Cardiac muscle cell (in vitro differentiated cells and primary cell): ENCODE data around the gene VEZT. TPM values are rescaled to one million over a fixed set of nuclear protein-coding genes. Genes with fewer than 3 reads are reported as not detected.

Experiments used
- DNase-seq, 2 donors: peaks; one replicate each; pipeline versions ENCODE4 v3.0.0 to v3.0.0-alpha.2; 2010 to 2017; ENCODE audit warnings: low read depth in 1 of 2, low spot score in 1 of 2
- H3K27ac ChIP-seq: fragments of 200-600 bp; sonication (generic); 2 replicates; pipeline ENCODE4 v1.5.1; 2016
- H3K27me3 ChIP-seq: fragments of 200-600 bp; sonication (generic); 2 replicates; pipeline ENCODE4 v1.6.0; 2016; ENCODE audit warnings: control low read depth
- H3K36me3 ChIP-seq: fragments of 200-600 bp; sonication (generic); 2 replicates; pipeline ENCODE4 v1.5.1; 2016; ENCODE audit warnings: control low read depth
- H3K4me1 ChIP-seq: fragments of 200-600 bp; sonication (generic); 2 replicates; pipeline ENCODE4 v1.8.1; 2017; ENCODE audit warnings: low read depth, mild to moderate bottlenecking, mixed run types
- H3K4me3 ChIP-seq: fragments of 200-600 bp; sonication (generic); 2 replicates; pipeline ENCODE4 v1.5.1; 2016; ENCODE audit warnings: mild to moderate bottlenecking
- H3K9me3 ChIP-seq: fragments of 200-600 bp; sonication (generic); 2 replicates; pipeline ENCODE4 v1.5.1; 2017; ENCODE audit warnings: low read depth, mild to moderate bottlenecking, control low read depth
- CTCF ChIP-seq: IDR thresholded peaks from 2 replicates; pipeline ENCODE4 v1.5.1; 2012; ENCODE audit warnings: low read depth, mild to moderate bottlenecking, low read length
- polyA plus RNA-seq: library from polyadenylated mRNA; unstranded; fragments of >200 nt; fragmentation: Nextera tagmentation; extraction: Ambion mirVana; gene quantifications from 2 replicates; pipeline ENCODE4 v1.2.1, GENCODE V29; 2016
- total RNA-seq: library from RNA; depleted of rRNA; stranded (reverse); fragments of >200 nt; gene quantifications from 2 replicates; pipeline ENCODE4 v1.2.3, GENCODE V29; 2016

VEZT gene
- total and polyA plus RNA-seq, 2 experiments from 2014 or later, result 50.6 to 56.9 TPM

GRCh38 chr12:95328708-95329107, 111.1 kb downstream of the VEZT start:
- no peak for TF ChIP-seq CTCF
- H3K36me3 ChIP-seq, result no peaks in the 10 kb centered on the region
- no peaks in the 10 kb centered on the region for H3K9me3 ChIP-seq
- H3K27ac ChIP-seq, result no peak overlapping the region
- H3K4me3 ChIP-seq, result no peak overlapping the region
- no peaks in the 10 kb centered on the region for H3K27me3 ChIP-seq
- no peak for DNase-seq
- H3K4me1 ChIP-seq, result peaks cover 9% of the 10 kb centered on the region

- Histone ChIP-seq H3K4me1 (peaks cover 10% of the 10 kb centered on the region), H3K36me3 (no peaks in the 10 kb centered on the region), H3K9me3 (no peaks in the 10 kb centered on the region), H3K27ac (peak overlapping the region; percentile 95), H3K4me3 (no peak overlapping the region), H3K27me3 (no peaks in the 10 kb centered on the region)
- DNase-seq, result no peak
- TF ChIP-seq CTCF, result no peak
These were observed 118.3 kb downstream of the VEZT start for GRCh38 chr12:95335948-95336347.

- H3K27ac ChIP-seq, result peak overlapping the region; percentile 95
- no peaks in the 10 kb centered on the region for H3K9me3 ChIP-seq
- peak; percentile 88 to 94 for DNase-seq
- peak; percentile 97 for TF ChIP-seq CTCF
- H3K27me3 ChIP-seq, result no peaks in the 10 kb centered on the region
- no peaks in the 10 kb centered on the region for H3K36me3 ChIP-seq
- no peak overlapping the region for H3K4me3 ChIP-seq
- H3K4me1 ChIP-seq, result peaks cover 10% of the 10 kb centered on the region
These were observed 118.9 kb downstream of the VEZT start for GRCh38 chr12:95336387-95337067.

- peak in 1 of 2 donors; percentile 67 for DNase-seq
- no peak for TF ChIP-seq CTCF
- peak overlapping the region; percentile 95 for H3K27ac ChIP-seq
- no peak overlapping the region for H3K4me3 ChIP-seq
- peaks cover 10% of the 10 kb centered on the region for H3K4me1 ChIP-seq
- no peaks in the 10 kb centered on the region for H3K27me3 ChIP-seq
- H3K9me3 ChIP-seq, result no peaks in the 10 kb centered on the region
- no peaks in the 10 kb centered on the region for H3K36me3 ChIP-seq
These were observed 119.5 kb downstream of the VEZT start for GRCh38 chr12:95337146-95337545.

- H3K27ac ChIP-seq, result no peak overlapping the region
- H3K36me3 ChIP-seq, result no peaks in the 10 kb centered on the region
- H3K27me3 ChIP-seq, result no peaks in the 10 kb centered on the region
- no peak for DNase-seq
- H3K9me3 ChIP-seq, result no peaks in the 10 kb centered on the region
- TF ChIP-seq CTCF, result no peak
- H3K4me1 ChIP-seq, result peaks cover 9% of the 10 kb centered on the region
- no peak overlapping the region for H3K4me3 ChIP-seq
These were observed 121.6 kb downstream of the VEZT start for GRCh38 chr12:95339086-95339788.
